ENCODE measurements around the gene CARD11.

The CARD11 gene

GRCh38 chr7:3020416-3020815, 23.3 kb downstream of the CARD11 start:
- no peak for DNase-seq (ENCODE audit: low spot score)

GRCh38 chr7:3019801-3020200, 23.9 kb downstream of the CARD11 start:
- no peak for DNase-seq (ENCODE audit: low spot score)

GRCh38 chr7:3013975-3014792, 29.5 kb downstream of the CARD11 start:
- no peak for DNase-seq (ENCODE audit: low spot score)

- no peak for DNase-seq (ENCODE audit: low spot score)
Observed at GRCh38 chr7:3011211-3011852, 32.3 kb downstream of the CARD11 start.

DNA sequence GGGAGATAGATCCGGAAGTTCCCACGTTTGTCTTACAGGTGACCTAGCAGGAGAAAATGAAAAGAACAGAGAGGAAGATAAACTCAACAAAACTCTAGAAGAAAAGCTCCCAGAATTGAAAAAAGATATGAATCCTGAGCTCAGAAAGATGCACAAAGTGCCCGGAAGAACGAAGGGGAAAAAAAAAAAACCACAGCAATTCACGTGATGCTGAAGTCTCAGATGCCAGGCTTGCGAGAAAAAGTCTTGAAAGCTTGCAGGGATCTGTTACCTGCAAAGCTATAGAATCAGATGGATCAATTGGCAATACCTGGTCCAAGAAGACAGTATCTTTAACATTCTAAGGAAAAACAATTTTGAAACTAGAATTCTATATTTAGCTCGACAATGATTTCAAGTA, 33.5 kb downstream of the CARD11 start:
- DNase-seq (ENCODE audit: low spot score) = no peak

- no peak for DNase-seq (ENCODE audit: low spot score)
Observed at GRCh38 chr7:3009086-3009485, 34.6 kb downstream of the CARD11 start.

GRCh38 chr7:3008386-3008785, 35.3 kb downstream of the CARD11 start:
- DNase-seq (ENCODE audit: low spot score) = no peak

DNA sequence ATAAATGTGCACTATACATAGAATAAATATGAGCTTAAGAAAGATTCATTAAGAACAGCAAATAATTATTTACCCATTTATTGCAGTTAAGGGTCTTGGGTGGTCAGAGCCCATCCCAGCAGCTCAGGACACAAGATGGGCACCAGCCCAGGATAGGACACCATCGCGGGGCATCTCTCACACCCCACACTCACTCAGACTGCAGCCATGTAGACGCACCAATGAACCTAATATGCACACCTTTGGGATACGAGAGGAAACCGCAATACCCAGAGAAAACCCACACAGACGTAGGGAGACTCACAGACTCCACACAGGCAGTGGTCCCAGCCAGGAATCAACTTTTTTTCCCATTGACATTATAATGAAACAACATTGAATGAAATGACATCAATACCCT, 36.0 kb downstream of the CARD11 start:
- no peak for DNase-seq (ENCODE audit: low spot score)

DNA sequence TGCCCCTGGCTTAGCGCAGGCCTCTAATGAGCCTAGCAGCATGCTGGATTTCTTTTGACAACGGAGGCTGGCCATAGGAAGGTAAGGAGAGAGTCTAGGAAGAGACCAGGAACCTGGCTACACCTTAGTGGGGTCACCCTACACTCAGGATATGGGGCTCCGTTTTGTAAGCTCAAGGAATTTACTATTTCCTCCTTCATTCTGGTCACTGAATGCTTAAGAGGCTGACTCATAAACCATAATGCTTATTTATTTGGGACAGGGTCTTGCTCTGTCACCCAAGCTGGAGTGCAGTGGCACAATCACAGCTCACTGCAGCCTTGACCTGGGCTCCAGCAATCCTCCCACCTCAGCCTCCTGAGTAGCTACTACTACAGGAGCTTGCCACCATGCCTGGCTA, 38.4 kb downstream of the CARD11 start:
- no peak for DNase-seq (ENCODE audit: low spot score)

DNA sequence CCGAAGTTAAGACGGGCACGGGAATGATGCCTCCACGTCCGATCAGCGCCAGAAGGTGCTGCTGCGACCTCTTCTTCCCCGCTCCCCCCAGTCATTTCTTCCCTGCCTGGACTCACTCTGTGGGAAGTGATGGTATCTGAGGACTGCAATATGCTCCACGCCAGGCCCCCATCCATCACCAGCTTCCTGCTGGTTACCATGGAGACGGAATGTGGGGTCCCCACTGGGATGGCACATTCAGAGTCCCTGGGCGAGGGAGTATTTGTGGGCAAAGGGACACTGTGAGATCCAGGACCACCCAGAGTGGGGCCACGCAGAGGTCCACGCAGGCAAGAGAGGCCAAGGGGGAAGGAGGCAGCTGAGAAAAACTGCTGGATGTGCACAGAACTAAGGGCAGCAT, 39.7 kb downstream of the CARD11 start:
- no peak for DNase-seq (ENCODE audit: low spot score)

DNA sequence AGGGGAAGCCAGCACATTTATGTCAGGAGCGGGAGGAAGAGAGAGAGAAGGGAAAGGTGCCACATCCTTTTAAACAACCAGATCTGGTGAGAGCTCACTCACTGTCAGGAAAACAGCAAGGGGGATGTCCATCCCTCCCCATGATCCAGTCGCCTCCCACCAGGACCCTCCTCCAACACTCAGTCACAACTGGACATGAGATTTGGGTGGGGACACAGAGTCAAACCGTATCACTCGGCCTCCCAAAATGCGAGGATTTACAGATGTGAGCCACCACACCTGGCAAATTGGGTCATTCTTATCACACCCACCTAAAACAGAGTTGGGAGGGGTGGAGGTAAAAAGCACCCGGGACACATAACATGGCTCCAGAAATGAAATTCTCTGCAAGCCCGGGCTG, 41.0 kb downstream of the CARD11 start:
- no peak for DNase-seq (ENCODE audit: low spot score)

GRCh38 chr7:3000566-3000965, 43.1 kb downstream of the CARD11 start:
- DNase-seq (ENCODE audit: low spot score) = no peak

GRCh38 chr7:2999078-2999500, 44.6 kb downstream of the CARD11 start:
- DNase-seq (ENCODE audit: low spot score) = no peak

DNA sequence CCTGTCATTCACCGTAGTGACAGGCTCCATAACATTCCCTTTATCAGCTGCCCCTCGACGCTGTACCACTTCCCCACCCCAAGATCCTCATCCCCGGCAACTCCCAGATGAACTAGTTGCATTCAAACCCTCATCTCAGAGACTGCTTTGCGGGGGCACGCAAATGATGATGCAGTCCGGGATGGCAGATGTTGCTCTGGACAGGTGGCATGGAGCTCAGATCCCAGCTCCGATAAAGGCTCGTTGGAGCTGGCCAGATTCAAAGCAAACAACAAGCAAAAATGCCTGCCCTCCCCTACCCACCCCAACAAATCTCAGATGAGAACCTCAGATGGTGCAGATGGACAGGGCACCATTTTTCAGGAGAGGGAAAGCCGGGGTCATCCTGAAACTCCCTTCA, 46.7 kb downstream of the CARD11 start:
- no peak for DNase-seq (ENCODE audit: low spot score)

DNA sequence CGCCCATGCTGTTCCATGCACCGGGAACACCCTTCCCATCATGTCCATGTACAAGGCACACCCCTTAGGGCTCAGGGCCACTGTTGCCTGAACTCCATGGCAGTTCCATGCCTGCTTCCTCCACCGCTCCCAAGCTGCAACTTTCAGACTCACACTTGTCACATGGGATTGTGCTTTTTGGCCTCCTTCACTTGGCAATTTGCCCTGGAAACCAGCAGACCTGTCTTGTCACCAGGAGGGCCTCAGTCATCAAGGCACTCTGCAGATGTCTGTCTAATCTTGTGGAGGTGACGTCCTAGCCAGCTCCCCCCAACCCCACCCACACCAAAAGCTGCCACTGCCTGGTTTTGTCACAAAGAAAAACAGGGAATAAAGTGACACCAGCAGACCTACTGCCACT, 47.5 kb downstream of the CARD11 start:
- no peak for DNase-seq (ENCODE audit: low spot score)

GRCh38 chr7:2993868-2994267, 49.8 kb downstream of the CARD11 start:
- no peak for DNase-seq (ENCODE audit: low spot score)

DNA sequence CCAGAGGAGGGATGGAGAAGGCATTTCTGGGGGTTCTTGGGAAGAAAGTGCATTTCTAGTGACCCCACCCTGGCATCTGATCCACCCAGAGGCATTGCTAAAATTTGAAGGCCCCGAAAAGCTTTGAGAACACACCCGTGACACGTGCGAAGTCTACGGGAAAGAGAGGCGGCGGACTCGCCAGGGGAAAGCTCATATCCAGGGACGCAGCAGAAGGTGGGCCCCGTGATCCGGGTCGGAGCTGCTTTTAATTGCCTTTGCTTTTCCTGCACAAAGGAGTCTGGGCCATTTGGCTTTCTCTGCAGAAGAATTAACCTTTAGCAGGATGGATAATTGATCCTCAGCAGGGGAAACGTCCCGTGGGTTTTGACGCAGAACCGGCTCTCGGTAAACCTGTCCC, 50.3 kb downstream of the CARD11 start:
- no peak for DNase-seq (ENCODE audit: low spot score)

DNA sequence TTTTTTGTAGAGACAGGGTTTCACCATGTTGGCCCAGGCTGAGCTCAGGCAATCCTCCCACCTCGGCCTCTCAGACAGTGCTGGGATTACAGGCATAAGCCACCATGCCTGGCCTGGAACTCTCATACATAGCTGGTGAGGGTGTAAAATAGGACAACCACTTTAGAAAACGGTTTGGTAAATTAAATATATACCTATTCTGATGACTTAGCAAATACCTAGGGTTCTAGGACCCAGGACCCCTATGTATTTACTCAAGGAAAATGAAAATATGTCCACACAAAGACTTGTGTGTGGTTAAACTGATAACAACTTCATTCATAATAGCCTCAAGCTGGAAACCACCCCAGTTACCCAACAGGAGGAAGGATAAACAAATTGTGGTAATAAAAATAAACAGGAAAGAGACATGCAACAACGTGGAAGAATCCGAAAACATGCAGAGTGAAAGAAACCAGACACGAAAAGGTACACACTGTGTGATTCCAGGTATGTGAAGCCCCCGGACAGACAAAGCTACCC, 52.7 kb downstream of the CARD11 start:
- no peak for DNase-seq (ENCODE audit: low spot score)

- no peak for DNase-seq (ENCODE audit: low spot score)
Observed at GRCh38 chr7:2986561-2986960, 57.1 kb downstream of the CARD11 start.

GRCh38 chr7:2985866-2986265, 57.8 kb downstream of the CARD11 start:
- DNase-seq (ENCODE audit: low spot score) = no peak

DNA sequence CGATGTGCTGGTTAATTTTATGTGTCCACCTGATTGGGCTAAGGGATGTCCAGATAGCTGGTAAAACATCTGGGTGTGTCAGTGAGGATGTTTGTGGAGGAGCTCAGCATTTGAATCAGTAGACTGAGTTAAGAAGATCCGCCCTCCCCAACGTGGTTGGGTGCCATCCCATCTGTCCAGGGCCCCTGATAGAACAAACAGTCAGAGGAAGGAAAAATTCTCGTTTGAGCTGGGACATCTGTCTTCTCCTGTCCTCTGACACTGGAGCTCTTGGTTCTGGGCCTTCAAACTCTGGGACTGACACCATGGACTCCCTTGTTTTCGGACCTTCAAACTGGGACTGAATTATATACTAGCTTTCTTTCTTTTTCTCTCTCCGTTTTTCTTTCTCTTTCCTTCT, 59.6 kb downstream of the CARD11 start:
- DNase-seq (ENCODE audit: low spot score) = no peak

- DNase-seq (ENCODE audit: low spot score) = no peak
Observed at GRCh38 chr7:2983586-2983985, 60.1 kb downstream of the CARD11 start.

GRCh38 chr7:2982831-2983230, 60.8 kb downstream of the CARD11 start:
- no peak for DNase-seq (ENCODE audit: low spot score)

- DNase-seq (ENCODE audit: low spot score) = no peak
Observed at GRCh38 chr7:2982401-2982800, 61.3 kb downstream of the CARD11 start.

All from LoVo (cell line).